ENCODE results near the gene CATSPERD.
A peak's percentile ranks its signal among the peaks of the same experiment; 100 is the strongest.

Gene CATSPERD

GRCh38 chr19:5719961-5720790 lies at the start of gene CATSPERD, which contains the start of gene LONP1:
CATSPERD (plus strand) TSS chr19:5720637; CDS start chr19:5720738, 101 bp downstream.
LONP1 (minus strand) TSS chr19:5720146; CDS start chr19:5720132, 14 bp downstream.
- peak; percentile 98 for DNase-seq

- no peak for DNase-seq
Measured at GRCh38 chr19:5671600-5671999, 48.8 kb upstream of the CATSPERD start.

GRCh38 chr19:5672708-5673459 lies 47.6 kb upstream of the CATSPERD start:
- DNase-seq: no peak

GRCh38 chr19:5673752-5674151 lies 46.7 kb upstream of the CATSPERD start:
- DNase-seq: no peak

- DNase-seq: no peak
Measured at GRCh38 chr19:5674714-5675113, 45.7 kb upstream of the CATSPERD start.

GRCh38 chr19:5676105-5676771 lies 44.2 kb upstream of the CATSPERD start:
- no peak for DNase-seq

GRCh38 chr19:5676772-5677105 lies 43.7 kb upstream of the CATSPERD start:
- peak; percentile 40 for DNase-seq

- no peak for DNase-seq
Measured at GRCh38 chr19:5677136-5677535, 43.3 kb upstream of the CATSPERD start.

GRCh38 chr19:5677580-5677979 lies 42.9 kb upstream of the CATSPERD start:
- DNase-seq: no peak

GRCh38 chr19:5678071-5678718 lies 42.2 kb upstream of the CATSPERD start:
- DNase-seq: no peak

GRCh38 chr19:5679289-5680083 lies 41.0 kb upstream of the CATSPERD start:
- DNase-seq: no peak

GRCh38 chr19:5680084-5680436 lies 40.4 kb upstream of the CATSPERD start:
- peak; percentile 50 for DNase-seq

- DNase-seq: peak; percentile 98
Measured at GRCh38 chr19:5680437-5681368, 39.7 kb upstream of the CATSPERD start, which contains the start of the genes HSD11B1L and MICOS13. HSD11B1L (plus strand) TSS chr19:5681027; CDS start chr19:5684833, 3,806 bp downstream. MICOS13 (minus strand) TSS chr19:5680516; CDS start chr19:5680486, 30 bp downstream.

- no peak for DNase-seq
Measured at GRCh38 chr19:5681391-5682106, 38.9 kb upstream of the CATSPERD start.

- DNase-seq: no peak
Measured at GRCh38 chr19:5682107-5682482, 38.3 kb upstream of the CATSPERD start.

GRCh38 chr19:5683177-5683886 lies 37.1 kb upstream of the CATSPERD start:
- DNase-seq: no peak

- no peak for DNase-seq
Measured at GRCh38 chr19:5684694-5685430, 35.6 kb upstream of the CATSPERD start.

GRCh38 chr19:5686326-5686646 lies 34.2 kb upstream of the CATSPERD start:
- DNase-seq: no peak
